SU-DHL-6 (cell line): ENCODE measurements around the gene NRXN2.

Experiments used
- H2AFZ ChIP-seq: fragments of 200-600 bp; sonication (generic); 2 replicates; pipeline ENCODE4 v1.6.1; 2014; ENCODE audit warnings: low read depth, mild to moderate bottlenecking, moderate library complexity, mixed read lengths, antibody characterized with exemption, low read length; ENCODE audit not compliant: severe bottlenecking
- H3F3A ChIP-seq: fragments of 200-600 bp; shearing (Covaris generic); 2 replicates; pipeline ENCODE4 v1.6.0; 2016; ENCODE audit warnings: antibody characterized with exemption, mild to moderate bottlenecking; ENCODE audit not compliant: insufficient read depth
- H3K27ac ChIP-seq: fragments of 200-600 bp; sonication (generic); 2 replicates; pipeline ENCODE4 v1.5.1; 2016; ENCODE audit warnings: low read depth, mild to moderate bottlenecking, low read length, moderate library complexity, mixed read lengths
- H3K27me3 ChIP-seq: fragments of 200-600 bp; sonication (generic), shearing (Covaris generic); 2 replicates; pipeline ENCODE4 v1.6.0; 2014; ENCODE audit warnings: mild to moderate bottlenecking, low read length
- H3K36me3 ChIP-seq: fragments of 200-600 bp; sonication (generic); 2 replicates; pipeline ENCODE4 v1.6.1; 2014; ENCODE audit warnings: mild to moderate bottlenecking, low read length, mixed read lengths
- H3K4me2 ChIP-seq: fragments of 300-600, 200-600 bp; shearing (Covaris generic), sonication (generic); 2 replicates; pipeline ENCODE4 v1.6.0; 2014; ENCODE audit warnings: low read length, low read depth, mild to moderate bottlenecking; ENCODE audit not compliant: poor library complexity, severe bottlenecking
- H3K4me3 ChIP-seq: fragments of 200-600 bp; sonication (generic); 2 replicates; pipeline ENCODE4 v1.5.1; 2014; ENCODE audit warnings: antibody characterized with exemption, low read length, mild to moderate bottlenecking, mixed read lengths; ENCODE audit not compliant: insufficient read depth, poor library complexity, severe bottlenecking
- H3K79me2 ChIP-seq: fragments of 200-600 bp; sonication (generic); 2 replicates; pipeline ENCODE4 v1.6.1; 2014; ENCODE audit warnings: mild to moderate bottlenecking, low read length, moderate library complexity; ENCODE audit not compliant: insufficient read depth
- H3K9ac ChIP-seq: fragments of 200-600 bp; sonication (generic); 2 replicates; pipeline ENCODE4 v1.7.0; 2014; ENCODE audit warnings: mild to moderate bottlenecking, low read length
- H3K9me2 ChIP-seq: fragments of 200-600 bp; sonication (generic); replicated peaks from 2 replicates; pipeline ENCODE4 v1.6.1; 2014; ENCODE audit warnings: low read length; ENCODE audit not compliant: insufficient read depth
- H3K9me3 ChIP-seq: fragments of 200-600 bp; sonication (generic); 2 replicates; pipeline ENCODE4 v1.6.1; 2014; ENCODE audit warnings: low read length, mixed read lengths; ENCODE audit not compliant: insufficient read depth
- H4K20me1 ChIP-seq: fragments of 200-600 bp; sonication (generic); 2 replicates; pipeline ENCODE4 v1.6.1; 2014; ENCODE audit warnings: low read depth, mild to moderate bottlenecking, antibody characterized with exemption, low read length, moderate library complexity, mixed read lengths
- CTCF ChIP-seq: fragments of 200-600 bp; sonication (generic); IDR thresholded peaks from one replicate; pipeline ENCODE4 v1.5.1; 2017; ENCODE audit warnings: antibody characterized with exemption, mild to moderate bottlenecking, low read length, moderate library complexity; ENCODE audit not compliant: insufficient read depth, poor library complexity, severe bottlenecking
- EZH2phosphoT487 ChIP-seq: fragments of 200-600 bp; sonication (generic), shearing (Covaris generic); conservative IDR thresholded peaks from 2 replicates; pipeline ENCODE4 v1.6.1; 2018; ENCODE audit warnings: mild to moderate bottlenecking, antibody characterized with exemption, low read length, moderate library complexity, mixed read lengths

The NRXN2 gene

GRCh38 chr11:64763526-64764039 is 40.6 kb upstream of the NRXN2 start:
- TF ChIP-seq CTCF (no peak), EZH2phosphoT487 (no peak)
- Histone ChIP-seq H3K9ac (no peak overlapping the region), H3K4me3 (no peak overlapping the region), H3K79me2 (no peaks in the 10 kb centered on the region), H4K20me1 (peaks cover 7% of the 10 kb centered on the region; the same call in 1 of the 2 replicates), H3K27me3 (no peaks in the 10 kb centered on the region), H3K9me2 (no peaks in the 10 kb centered on the region), H3K9me3 (no peaks in the 10 kb centered on the region), H2AFZ (no peak overlapping the region), H3F3A (peaks cover 51% of the 10 kb centered on the region), H3K4me2 (no peak overlapping the region), H3K27ac (peak overlapping the region; percentile 24; the same call in 1 of the 2 replicates), H3K36me3 (peaks cover 20% of the 10 kb centered on the region)

DNA sequence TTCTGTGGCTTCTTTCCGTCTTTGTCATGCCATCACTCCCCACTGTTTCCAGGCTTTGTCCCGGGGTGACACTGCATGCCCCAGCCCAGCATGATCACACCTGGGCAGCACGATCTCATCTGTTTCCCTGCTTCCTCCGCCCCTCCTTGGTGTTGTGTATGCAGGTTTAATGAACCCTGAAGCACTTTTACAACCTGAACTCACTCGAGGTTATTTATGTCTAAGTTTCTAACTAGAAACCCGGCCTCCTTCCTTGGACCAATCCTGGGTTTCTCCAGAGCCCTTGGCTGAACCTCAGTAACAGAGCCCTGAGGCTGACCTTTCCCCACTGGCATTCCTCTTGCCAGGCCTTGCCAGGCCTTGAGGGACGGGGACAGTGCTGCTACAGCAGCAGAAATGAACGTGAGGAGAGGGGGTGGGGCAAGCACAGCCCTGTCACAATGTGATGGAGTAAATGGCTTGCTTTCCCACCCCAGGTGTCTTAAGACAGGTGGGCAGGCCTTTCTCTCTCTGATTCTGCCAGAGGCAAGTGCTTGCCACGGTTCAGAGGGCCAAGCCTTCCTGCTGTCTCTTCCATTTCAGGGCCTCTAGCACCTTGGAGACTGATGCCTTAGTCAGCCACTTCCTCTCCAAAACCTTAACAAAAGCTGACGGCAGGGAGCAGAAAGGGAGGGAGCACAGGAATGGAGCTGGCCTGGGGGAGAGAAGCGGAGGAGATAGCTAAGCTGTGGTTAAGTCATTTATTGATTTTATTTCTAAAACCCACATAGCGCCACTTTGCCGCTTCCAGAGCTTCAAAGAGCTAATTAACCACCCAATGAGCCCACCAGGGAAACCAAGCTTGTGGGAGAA is 39.9 kb upstream of the NRXN2 start:
- Histone ChIP-seq H3K4me3 (no peak overlapping the region), H3K36me3 (peaks cover 14% of the 10 kb centered on the region; the same call in 1 of the 2 replicates), H2AFZ (no peak overlapping the region), H3K9me2 (no peaks in the 10 kb centered on the region), H3K27me3 (no peaks in the 10 kb centered on the region), H3K79me2 (no peaks in the 10 kb centered on the region), H3K9ac (no peak overlapping the region), H3F3A (peaks cover 44% of the 10 kb centered on the region), H3K9me3 (no peaks in the 10 kb centered on the region), H3K4me2 (no peak overlapping the region), H4K20me1 (peaks cover 7% of the 10 kb centered on the region; the same call in 1 of the 2 replicates), H3K27ac (peak overlapping the region; percentile 24)
- TF ChIP-seq CTCF (no peak), EZH2phosphoT487 (no peak)

DNA sequence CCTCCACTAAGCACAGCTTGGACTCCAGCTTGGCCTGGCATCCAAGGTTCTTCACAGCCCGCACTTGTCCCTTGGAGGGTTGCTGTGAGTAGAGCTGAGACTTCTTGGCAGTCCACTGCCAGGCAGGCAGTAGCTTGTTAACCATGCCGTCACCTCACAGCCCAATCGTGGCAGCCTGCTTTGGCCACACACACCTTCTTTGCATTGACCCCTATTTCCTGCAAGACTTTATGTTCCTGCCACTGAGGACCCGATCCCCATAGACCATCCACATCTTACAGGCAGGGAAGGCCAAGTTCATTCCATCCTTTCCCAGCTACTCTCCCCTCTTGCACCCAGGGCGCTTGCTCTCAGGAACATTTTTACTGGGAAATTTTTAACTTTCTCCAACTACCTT is 39.3 kb upstream of the NRXN2 start:
- Histone ChIP-seq H3K9me3 (no peaks in the 10 kb centered on the region), H2AFZ (no peak overlapping the region), H3K79me2 (no peaks in the 10 kb centered on the region), H3K27me3 (no peaks in the 10 kb centered on the region), H3K9me2 (no peaks in the 10 kb centered on the region), H3K4me3 (no peak overlapping the region), H3K27ac (peak overlapping the region; percentile 24; the same call in 1 of the 2 replicates), H3K9ac (no peak overlapping the region), H3K36me3 (peaks cover 10% of the 10 kb centered on the region; the same call in 1 of the 2 replicates), H3K4me2 (no peak overlapping the region), H4K20me1 (peaks cover 5% of the 10 kb centered on the region; the same call in 1 of the 2 replicates), H3F3A (peaks cover 43% of the 10 kb centered on the region)
- TF ChIP-seq EZH2phosphoT487 (no peak), CTCF (no peak)
